ENCODE results near the gene TFEB. TPM values are rescaled to one million over a fixed set of nuclear protein-coding genes. Genes with fewer than 3 reads are reported as not detected.

The TFEB gene
- total RNA-seq, 1 donor from 2014 or later = 0.13 TPM

GRCh38 chr6:41650120-41650519 is 85.3 kb downstream of the TFEB start:
- no peaks in the 10 kb centered on the region for H3K9me3 ChIP-seq (ENCODE audit: low read depth)
- H3K79me2 ChIP-seq (ENCODE audit: low read depth) = no peaks in the 10 kb centered on the region
- TF ChIP-seq EZH2phosphoT487 (IDR thresholded peaks at IDR 0.05) (no peak), CTCF (IDR thresholded peaks at IDR 0.05) (no peak), EZH2 (IDR thresholded peaks at IDR 0.05) (no peak)
- H3K27me3 Mint-ChIP-seq (ENCODE audit: insufficient read depth, low read depth) = peaks cover 10% of the 10 kb centered on the region
- DNase-seq (ENCODE audit: low spot score) = no peak
- peaks cover 28% of the 10 kb centered on the region for H3K36me3 Mint-ChIP-seq
- H3K4me1 ChIP-seq = peaks cover 9% of the 10 kb centered on the region
- no peak overlapping the region for H3K27ac Mint-ChIP-seq
- no peaks in the 10 kb centered on the region for H3K36me3 ChIP-seq
- H3K4me1 Mint-ChIP-seq = peaks cover 20% of the 10 kb centered on the region
- no peak overlapping the region for H3K4me2 ChIP-seq
- no peaks in the 10 kb centered on the region for H3K9me3 Mint-ChIP-seq
- H3K4me3 Mint-ChIP-seq = no peak overlapping the region
- no peak overlapping the region for H3K9ac ChIP-seq
- no peak overlapping the region for H3K4me3 ChIP-seq
- no peak overlapping the region for H3K27ac ChIP-seq
- peaks cover 14% of the 10 kb centered on the region for H4K20me1 ChIP-seq (ENCODE audit: low read depth)
- H3K27me3 ChIP-seq = no peaks in the 10 kb centered on the region
- no peak overlapping the region for H2AFZ ChIP-seq (replicated peaks)
- peaks cover 5% of the 10 kb centered on the region for H3F3A ChIP-seq (ENCODE audit: low read depth)

GRCh38 chr6:41649596-41649995 is 85.8 kb downstream of the TFEB start:
- Histone ChIP-seq H3K9ac (no peak overlapping the region), H3K4me2 (no peak overlapping the region), H2AFZ (replicated peaks) (no peak overlapping the region), H3K4me3 (no peak overlapping the region), H3K27ac (no peak overlapping the region), H4K20me1 (ENCODE audit: low read depth) (peaks cover 20% of the 10 kb centered on the region), H3K27me3 (no peaks in the 10 kb centered on the region), H3F3A (ENCODE audit: low read depth) (peaks cover 11% of the 10 kb centered on the region), H3K9me3 (ENCODE audit: low read depth) (no peaks in the 10 kb centered on the region), H3K36me3 (no peaks in the 10 kb centered on the region), H3K4me1 (peaks cover 14% of the 10 kb centered on the region), H3K79me2 (ENCODE audit: low read depth) (no peaks in the 10 kb centered on the region)
- H3K9me3 Mint-ChIP-seq = no peaks in the 10 kb centered on the region
- H3K4me3 Mint-ChIP-seq = no peak overlapping the region
- DNase-seq (ENCODE audit: low spot score) = no peak
- H3K27me3 Mint-ChIP-seq (ENCODE audit: insufficient read depth, low read depth) = peaks cover 13% of the 10 kb centered on the region
- H3K27ac Mint-ChIP-seq = no peak overlapping the region
- H3K36me3 Mint-ChIP-seq = peaks cover 28% of the 10 kb centered on the region
- peaks cover 21% of the 10 kb centered on the region for H3K4me1 Mint-ChIP-seq
- no peak for TF ChIP-seq EZH2 (IDR thresholded peaks at IDR 0.05)
- no peak for TF ChIP-seq EZH2phosphoT487 (IDR thresholded peaks at IDR 0.05)
- TF ChIP-seq CTCF (IDR thresholded peaks at IDR 0.05) = no peak

- H3K36me3 Mint-ChIP-seq = peaks cover 28% of the 10 kb centered on the region
- Histone ChIP-seq H2AFZ (replicated peaks) (no peak overlapping the region), H3F3A (ENCODE audit: low read depth) (peaks cover 16% of the 10 kb centered on the region), H4K20me1 (ENCODE audit: low read depth) (peaks cover 26% of the 10 kb centered on the region), H3K9me3 (ENCODE audit: low read depth) (no peaks in the 10 kb centered on the region), H3K27ac (no peak overlapping the region), H3K4me3 (no peak overlapping the region), H3K79me2 (ENCODE audit: low read depth) (no peaks in the 10 kb centered on the region), H3K36me3 (no peaks in the 10 kb centered on the region), H3K27me3 (no peaks in the 10 kb centered on the region), H3K4me1 (peaks cover 20% of the 10 kb centered on the region), H3K4me2 (no peak overlapping the region), H3K9ac (no peak overlapping the region)
- peaks cover 27% of the 10 kb centered on the region for H3K4me1 Mint-ChIP-seq
- H3K4me3 Mint-ChIP-seq = no peak overlapping the region
- H3K27ac Mint-ChIP-seq = no peak overlapping the region
- TF ChIP-seq CTCF (IDR thresholded peaks at IDR 0.05) = no peak
- no peak for TF ChIP-seq EZH2 (IDR thresholded peaks at IDR 0.05)
- TF ChIP-seq EZH2phosphoT487 (IDR thresholded peaks at IDR 0.05) = no peak
- peaks cover 13% of the 10 kb centered on the region for H3K27me3 Mint-ChIP-seq (ENCODE audit: insufficient read depth, low read depth)
- H3K9me3 Mint-ChIP-seq = no peaks in the 10 kb centered on the region
- no peak for DNase-seq (ENCODE audit: low spot score)
Observed at GRCh38 chr6:41648921-41649320, 86.5 kb downstream of the TFEB start.
